Measurements from ENCODE around the gene PCSK4. TPM values are rescaled to one million over a fixed set of nuclear protein-coding genes. Genes with fewer than 3 reads are reported as not detected.

The PCSK4 gene
- total and polyA plus RNA-seq, 10 of the 15 experiments (the other 5 are each of a cell fraction or from before 2014, with no cell fraction given) = 0.27 to 0.99 (median 0.40) TPM; not detected in 3

- Histone ChIP-seq H3K4me2 (ENCODE audit: control insufficient read depth, insufficient read depth) (peak overlapping the region; percentile 33; the same call in 1 of the 2 replicates), H3K27ac (ENCODE audit: control insufficient read depth, insufficient read depth) (no peak overlapping the region), H3K27me3 (replicated peaks in 1 of 2; ENCODE audit: control insufficient read depth in 2 of 2, insufficient read depth in 2 of 2, low read length in 1 of 2) (peaks cover 10 to 27% of the 10 kb centered on the region in 2 experiments), H3K4me3 (no peak overlapping the region; the same call in 1 of the 2 replicates), H3K9ac (ENCODE audit: control insufficient read depth, insufficient read depth, low read length) (no peak overlapping the region), H3K4me1 (ENCODE audit: control insufficient read depth, insufficient read depth, low read length) (peaks cover 7% of the 10 kb centered on the region), H3K79me2 (ENCODE audit: control insufficient read depth, insufficient read depth, low read length) (no peaks in the 10 kb centered on the region), H3K9me3 (replicated peaks; ENCODE audit: control insufficient read depth, insufficient read depth, low read length) (no peaks in the 10 kb centered on the region), H4K20me1 (ENCODE audit: control insufficient read depth, insufficient read depth) (peaks cover 7% of the 10 kb centered on the region), H2AFZ (ENCODE audit: control insufficient read depth, low read depth, low read length) (no peak overlapping the region), H3K36me3 (ENCODE audit: control insufficient read depth in 2 of 2, insufficient read depth in 2 of 2, low read length in 1 of 2) (no peaks in the 10 kb centered on the region)
- RAD21 ChIA-PET (ENCODE audit: unreplicated experiment) = no interaction called here
- no peak for TF ChIP-seq HDAC2 (IDR thresholded peaks at IDR 0.05)
- 0 out of 2 replicates have a peak, but pooled peaks have one; percentile 23 for TF ChIP-seq POLR2A (IDR thresholded peaks at IDR 0.05; ENCODE audit: low read depth, low read length)
- TF ChIP-seq NFIC (IDR thresholded peaks at IDR 0.05; ENCODE audit: low read depth, low read length) = no peak
- TF ChIP-seq ZBTB4 (CRISPR knock-in tag; IDR thresholded peaks at IDR 0.05) = no peak
- TF ChIP-seq BACH1 (IDR thresholded peaks at IDR 0.05; ENCODE audit: borderline replicate concordance) = no peak
- no peak for TF ChIP-seq SMC3 (IDR thresholded peaks at IDR 0.05; ENCODE audit: borderline replicate concordance, low read length)
- no peak for TF ChIP-seq ZNF217 (IDR thresholded peaks at IDR 0.05)
- no peak for TF ChIP-seq MTA2 (IDR thresholded peaks at IDR 0.05; ENCODE audit: low read depth)
- CTCF ChIA-PET = no interaction called here
- ATAC-seq (peak; percentile 55), DNase-seq (ENCODE audit: low read depth, low spot score) (no peak), FAIRE-seq (no peak)
- BruUV-seq (replicated peaks) = no TSS peak
- in situ Hi-C loops (cut with MboI) (no loop called here), intact Hi-C loops (cut with micrococcal nuclease; ENCODE audit: unreplicated experiment) (no loop called here)
- POLR2A ChIA-PET = no interaction called here
- WGBS (ENCODE audit: insufficient coverage, insufficient replicate concordance, low lambda C conversion rate, missing lambda C conversion rate) = 9% methylated on average over 58 of the region's 67 CpGs
- SMC1A ChIA-PET (ENCODE audit: uncharacterized antibody, unreplicated experiment) = no interaction called here
These were observed 19.7 kb downstream of the PCSK4 start for GRCh38 chr19:1470305-1471009.

Measured in GM12878 (cell line).